GM21619 (cell line): ENCODE results near the gene HPCAL1.
"Not testable (repeated sequence)": the region's sequence is repeated elsewhere in the genome, so short reads cannot be mapped to it uniquely, and the experiment has no call there.

Experiments
- ATAC-seq: cut with Tn5 transposase; IDR thresholded peaks from one replicate; pipeline ENCODE4 v1.9.1; 2021; ENCODE audit not compliant: unreplicated experiment

Gene HPCAL1

DNA sequence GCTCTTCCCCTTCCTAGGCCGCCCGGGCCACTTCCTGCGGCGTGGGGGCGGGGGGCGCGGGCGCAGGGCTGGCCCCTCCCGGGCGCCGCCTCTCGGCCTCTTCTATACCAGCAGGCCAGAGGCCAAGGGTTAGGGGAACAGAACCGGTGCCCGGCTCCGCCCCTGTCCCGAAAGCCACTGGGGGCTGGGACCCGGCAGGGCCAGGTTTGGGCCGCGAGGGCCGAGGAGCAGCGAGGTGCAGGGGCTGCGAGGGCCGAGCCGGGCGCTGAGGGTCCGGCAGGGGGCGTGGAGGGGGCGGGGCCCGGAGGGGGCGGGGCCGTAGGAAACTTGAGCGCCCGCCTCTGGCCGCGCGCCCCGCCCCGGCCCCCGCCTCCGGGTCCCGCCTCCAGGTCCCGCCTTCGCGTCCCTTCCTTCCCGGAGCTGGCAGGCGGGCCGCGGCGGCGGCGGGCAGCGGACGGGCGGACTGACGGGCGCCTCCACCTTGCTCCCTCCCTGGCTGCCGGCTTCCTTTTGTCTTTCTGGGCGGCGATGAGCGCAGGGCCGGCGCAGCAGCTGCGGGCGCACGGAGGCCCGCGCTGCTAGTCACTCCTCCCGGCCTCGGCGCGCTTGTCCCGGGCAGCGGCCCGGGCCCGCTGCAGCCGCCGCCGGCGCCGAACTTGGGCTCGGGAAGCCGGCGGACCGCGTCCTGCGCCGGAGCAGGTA lies at the start of gene HPCAL1:
Gene HPCAL1 (plus strand): TSS at position 426 of the 702 bp plus-strand sequence. CDS start 116,854 bp downstream, outside the sequence.
- ATAC-seq = peak; percentile 76

DNA sequence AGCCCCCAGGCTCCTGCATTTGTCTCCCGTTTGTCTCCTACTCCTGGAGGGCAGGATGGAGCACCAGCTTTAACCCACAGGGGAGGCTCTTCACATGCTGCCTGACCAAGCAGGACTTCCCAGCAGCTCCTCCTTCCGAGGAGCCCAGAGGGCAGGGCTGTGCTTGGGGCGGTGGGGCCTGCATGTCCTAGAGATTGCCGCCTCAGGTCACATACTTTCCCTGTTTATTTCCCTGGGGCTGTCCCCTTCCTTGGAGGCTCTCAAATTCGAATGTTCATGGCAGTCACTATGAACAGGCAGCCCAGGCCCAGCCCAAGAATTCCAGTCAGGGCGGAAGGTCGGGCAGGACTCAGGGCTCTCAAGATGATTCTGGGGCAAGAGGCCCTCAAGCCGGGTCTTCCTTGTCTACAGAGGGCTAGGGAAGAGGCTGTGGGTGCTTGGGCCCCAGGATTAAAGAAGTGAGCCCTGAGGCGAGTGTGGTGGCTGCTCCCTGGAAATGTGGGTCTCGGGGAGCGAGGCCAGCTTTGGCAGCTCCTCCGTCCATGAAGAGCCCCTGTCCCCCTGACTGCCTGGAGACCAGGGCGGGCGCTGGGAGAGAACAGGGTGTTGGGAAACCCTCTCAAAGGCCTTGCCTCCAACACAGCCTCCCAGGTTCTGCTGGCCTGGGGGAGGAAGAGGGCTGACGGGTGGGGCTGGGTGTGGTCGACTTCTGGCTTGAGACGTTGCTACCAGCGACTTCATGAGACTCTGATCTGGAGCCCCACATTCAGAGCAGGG lies 48.9 kb upstream of the HPCAL1 start:
- ATAC-seq = no peak

DNA sequence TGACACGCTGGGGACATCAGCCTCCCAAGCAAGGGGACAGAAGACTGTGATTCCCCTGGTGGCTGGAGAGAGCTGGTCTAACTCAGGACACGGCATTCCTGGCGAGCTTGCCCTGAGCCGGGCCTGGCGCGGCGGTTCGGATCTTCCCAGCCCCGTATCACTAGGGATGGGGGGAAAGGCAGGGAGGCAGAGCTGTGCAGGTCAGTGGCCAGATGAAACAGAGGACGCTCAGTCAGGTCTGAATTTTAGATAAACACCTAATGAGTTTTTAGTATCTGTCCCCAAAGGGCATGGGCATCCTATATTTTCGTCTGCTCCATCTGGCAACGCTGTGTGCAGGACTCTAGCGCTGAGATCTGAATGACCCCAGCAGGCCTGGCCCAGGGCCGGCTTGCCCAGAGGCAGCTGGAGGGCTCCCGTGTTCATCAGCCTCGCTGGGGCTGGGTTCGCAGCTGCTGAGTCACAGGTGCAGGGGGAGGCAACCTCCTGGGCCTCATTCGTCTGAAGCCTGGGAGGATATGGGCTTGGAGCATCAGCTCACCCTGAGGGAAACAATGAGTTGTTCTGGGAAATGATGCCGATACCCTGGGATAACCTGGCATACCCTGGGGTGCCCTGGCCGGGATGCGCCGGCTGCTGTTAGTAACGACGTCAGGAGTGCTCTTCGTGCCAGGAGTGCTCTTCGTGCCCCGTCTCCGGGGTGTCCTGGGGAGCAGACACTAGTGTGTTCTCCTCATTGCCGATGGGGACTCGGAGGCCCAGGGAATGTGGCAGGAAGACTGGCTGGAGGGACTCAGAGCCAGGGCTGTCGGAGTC lies 48.1 kb upstream of the HPCAL1 start:
- ATAC-seq = no peak

DNA sequence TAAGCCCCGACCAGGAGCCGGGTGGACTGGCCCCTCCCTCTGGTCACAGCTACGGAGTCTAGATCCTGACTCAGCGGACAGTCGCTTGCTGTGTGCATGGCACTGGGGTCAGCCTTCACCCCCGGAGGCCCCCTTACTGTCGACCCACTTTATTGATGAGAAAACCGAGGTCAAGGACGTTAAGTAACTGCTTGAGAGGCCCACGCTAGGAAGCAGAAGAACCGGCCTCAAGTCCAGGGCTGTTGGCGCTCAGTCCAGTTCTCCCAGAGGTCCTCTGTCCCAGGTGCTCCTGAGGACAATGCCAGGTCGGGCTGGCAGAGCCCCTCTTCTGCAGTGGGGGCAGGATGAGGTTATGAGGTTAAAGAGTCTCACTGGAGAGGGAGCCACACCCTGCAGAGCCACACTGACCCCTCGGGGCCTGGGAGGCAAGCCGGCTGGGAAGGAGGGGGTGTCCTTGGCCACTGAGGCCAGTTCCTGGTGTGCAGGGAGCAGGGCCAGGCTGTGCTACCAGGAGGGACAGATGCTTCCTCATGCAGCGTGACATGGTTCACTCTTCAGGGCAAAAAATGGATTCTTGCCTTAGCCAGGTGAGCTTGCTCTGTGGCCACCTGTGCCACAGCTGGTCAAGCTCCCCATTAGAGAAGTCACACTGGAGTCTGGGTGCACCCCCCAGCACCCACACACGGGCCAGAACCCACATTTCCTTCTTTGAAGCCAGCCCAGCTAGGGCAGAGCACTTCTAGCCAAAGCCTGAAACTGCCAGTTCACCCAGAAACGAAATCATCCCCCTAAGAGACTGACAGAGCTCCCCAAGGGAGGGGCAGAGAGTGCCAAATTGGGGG lies 47.3 kb upstream of the HPCAL1 start:
- ATAC-seq = no peak

DNA sequence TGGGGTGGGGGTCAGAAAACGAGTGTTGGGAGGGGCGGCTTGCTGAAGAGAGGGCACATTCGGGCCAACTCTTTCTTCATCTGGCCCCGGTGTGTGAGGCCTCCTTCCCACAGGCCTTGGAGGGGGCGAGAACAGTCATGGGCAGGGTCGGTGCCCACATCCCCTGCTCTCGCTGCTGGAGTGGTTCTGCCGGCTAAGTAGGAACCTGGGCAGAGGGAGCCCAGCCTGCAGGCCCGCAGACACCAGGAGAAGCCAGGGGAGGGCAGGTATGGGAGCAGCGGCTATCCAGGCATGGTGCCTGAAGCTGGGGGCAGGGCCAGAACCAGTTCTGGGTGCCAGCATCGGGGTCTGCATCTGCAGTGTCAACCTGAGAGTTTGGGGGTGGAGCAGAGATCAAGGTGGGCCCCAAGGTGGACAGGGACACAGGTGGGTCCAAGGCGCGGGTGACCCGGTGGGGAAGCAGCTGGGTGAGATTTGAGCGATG lies 46.6 kb upstream of the HPCAL1 start:
- ATAC-seq = no peak

DNA sequence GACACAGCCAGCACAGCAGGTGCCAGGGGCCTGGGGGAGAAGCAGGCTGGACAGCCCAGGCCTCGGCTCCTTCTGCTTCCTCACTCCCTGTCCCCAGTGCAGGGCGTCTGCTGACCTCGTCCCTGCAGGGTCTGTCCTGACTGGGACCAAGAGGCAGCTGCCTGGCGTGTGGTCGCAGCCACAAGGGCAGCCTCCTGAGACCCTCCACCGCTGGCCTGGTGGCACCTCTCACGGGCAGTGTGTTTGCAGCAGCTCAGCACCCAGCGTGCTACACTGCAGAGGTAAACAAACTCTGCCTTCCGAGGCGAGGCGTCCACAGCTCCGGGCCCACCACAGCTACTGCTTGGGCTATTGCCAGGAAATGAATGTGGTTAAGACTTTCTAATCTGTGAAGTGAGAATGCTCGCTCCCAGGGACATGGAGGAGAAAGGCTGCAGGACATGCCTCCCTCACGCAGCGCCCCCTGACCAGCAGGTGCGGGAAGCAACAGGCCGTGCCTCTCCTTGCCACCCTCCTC lies 46.1 kb upstream of the HPCAL1 start:
- no peak for ATAC-seq

DNA sequence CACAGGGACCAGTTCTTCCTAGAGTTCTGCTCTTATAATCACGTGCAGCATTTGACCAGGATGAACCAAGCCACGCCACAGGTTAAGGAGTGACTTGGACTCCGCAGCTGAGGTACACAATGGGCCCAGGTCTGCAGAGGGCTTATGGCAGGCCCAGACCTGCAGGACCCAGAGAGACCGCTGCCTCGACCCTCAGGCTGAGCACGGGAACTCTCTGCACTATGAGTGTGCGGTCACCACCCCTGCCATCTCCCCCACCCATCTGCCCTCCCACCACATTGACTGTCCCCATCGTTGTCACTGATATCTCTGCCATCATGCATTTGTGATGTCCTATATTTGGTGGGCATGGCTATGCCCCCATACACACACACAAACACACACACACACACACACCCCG lies 45.7 kb upstream of the HPCAL1 start:
- ATAC-seq = no peak

DNA sequence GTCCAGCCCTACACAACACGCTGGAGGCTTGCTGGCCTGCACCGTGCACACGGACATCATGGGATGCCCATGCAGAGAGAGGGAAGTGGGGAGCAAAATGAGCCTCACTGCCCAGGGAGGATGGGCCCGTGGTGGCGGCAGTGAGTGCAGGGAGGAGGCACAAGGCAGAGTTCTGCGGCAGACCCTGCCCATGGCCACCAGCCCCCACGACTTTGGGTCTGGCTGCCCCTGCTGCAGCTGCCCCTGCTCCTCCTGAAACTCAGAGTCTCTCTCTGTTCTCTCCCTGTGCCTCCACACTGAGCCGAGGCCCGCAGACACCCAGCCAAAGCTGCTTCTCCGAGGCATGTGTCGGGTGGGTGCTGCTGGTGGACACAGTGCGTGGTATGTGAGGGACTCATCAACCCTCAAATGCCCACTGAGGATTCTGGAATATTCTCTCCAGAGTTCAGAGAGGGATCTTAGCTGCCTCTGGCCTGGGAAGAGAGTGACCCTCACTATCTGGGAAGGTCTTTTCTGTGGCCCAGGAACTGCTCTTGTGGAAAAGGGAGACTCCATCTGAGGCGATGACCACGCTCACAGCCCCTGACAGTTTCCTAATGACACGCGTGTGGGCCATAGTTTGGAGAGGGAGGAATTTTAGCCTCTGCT lies 45.1 kb upstream of the HPCAL1 start:
- ATAC-seq = no peak

DNA sequence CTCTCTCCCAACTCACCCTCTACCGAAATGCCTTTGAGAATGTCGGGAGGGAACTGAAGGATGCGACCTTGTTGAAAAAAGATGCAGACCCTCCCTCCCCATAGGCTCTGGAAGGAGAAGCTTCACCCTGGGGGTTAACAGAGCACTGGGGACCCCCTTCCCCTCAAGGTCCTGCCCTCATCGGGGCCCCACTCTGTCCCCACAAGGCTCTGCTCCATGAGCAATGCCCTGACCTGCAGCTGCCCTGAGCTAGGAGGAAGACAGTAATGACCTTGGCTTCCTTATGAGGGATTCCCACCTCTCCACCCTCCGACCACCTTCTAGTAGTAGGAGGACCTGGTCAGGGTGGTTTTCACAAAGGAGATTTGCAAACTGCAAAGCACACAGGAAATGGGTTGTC lies 44.4 kb upstream of the HPCAL1 start:
- ATAC-seq = no peak

DNA sequence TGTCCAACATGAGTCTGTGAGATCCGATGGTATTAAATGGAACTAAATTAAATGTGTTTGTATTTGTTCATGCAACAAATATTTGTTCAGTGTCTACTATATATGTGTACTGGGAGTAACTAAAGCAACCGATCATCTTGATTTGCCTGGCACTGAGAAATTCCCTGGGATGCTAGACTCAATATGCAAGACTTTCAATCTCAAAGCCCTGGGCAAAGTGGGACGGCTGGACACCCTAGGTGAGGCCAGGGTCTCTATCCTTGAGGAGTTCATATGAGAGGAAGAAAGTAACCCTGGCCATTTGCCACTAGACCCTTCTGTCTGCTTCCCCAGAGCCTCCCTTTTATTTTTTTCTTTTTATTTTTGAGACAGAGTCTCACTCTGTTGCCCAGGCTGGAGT lies 44.0 kb upstream of the HPCAL1 start:
- ATAC-seq = no peak

DNA sequence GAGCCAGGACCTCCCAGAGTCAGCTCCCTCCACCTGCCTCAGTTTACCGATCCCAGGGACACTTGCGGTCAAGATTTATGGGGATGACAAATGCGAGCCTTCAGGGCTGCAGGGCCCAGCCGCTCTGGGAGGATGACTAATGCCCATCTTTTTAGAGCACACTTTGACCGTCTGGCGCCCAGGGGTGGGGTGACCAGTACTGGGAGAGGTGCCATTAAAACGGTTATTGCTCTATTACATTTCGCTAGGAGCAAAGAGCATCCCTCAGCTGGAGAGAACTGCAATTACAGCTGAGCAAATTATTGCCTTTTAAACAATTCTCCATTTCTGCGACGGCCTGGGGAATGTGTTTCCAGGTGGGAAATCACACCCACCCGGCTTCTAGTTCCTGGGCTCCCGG lies 42.6 kb upstream of the HPCAL1 start:
- no peak for ATAC-seq

DNA sequence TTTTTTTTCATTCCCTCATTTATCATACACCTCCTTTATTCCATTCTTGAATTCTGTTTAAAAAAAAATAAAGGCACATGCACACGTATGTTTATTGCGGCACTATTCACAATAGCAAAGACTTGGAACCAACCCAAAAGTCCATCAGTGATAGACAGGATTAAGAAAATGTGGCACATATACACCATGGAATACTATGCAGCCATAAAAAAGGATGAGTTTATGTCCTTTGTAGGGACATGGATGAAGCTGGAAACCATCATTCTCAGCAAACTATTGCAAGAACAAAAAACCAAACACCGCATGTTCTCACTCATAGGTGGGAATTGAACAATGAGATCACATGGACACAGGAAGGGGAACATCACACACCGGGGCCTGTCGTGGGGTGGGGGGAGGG lies 39.2 kb upstream of the HPCAL1 start:
- ATAC-seq = not testable (repeated sequence)

DNA sequence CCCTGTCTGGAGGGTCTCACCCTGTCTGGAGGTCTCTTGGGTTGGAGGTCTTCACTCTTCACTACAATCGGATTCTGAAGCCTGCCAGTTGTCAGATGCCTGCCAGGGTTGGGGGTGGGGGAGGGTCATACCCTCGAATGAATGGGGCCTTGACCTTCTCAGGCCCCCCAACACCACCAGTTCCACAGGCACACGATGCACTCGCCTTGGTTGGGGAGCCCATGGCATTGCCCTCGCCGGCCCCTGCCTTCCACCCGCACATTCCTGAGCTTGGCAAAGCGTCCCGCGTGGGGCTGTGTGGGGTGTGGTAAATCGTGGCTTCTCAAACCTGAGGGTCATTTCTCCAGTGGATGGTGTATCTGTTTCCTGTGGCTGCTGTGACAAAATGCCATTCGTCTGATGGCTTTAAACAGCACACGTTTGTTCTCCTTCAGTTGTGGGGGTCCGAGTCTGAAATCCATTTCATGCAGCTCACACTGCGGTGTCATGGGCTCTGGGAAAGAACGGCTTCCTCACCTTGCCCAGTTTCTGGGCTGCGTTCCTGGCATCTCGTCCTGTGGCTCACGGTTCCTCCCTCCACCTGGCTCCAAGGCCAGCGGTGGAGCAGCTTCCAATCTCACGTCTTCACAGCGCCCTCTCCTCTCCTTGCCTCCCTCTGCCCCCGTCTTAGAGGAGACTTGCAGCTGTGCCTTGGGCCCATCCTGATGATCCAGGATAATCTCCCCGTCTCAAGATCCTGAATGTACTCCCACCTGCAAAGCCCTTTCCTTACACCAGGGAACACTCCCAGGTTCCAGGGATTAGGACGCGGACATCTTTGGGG lies 38.0 kb upstream of the HPCAL1 start:
- ATAC-seq = no peak

DNA sequence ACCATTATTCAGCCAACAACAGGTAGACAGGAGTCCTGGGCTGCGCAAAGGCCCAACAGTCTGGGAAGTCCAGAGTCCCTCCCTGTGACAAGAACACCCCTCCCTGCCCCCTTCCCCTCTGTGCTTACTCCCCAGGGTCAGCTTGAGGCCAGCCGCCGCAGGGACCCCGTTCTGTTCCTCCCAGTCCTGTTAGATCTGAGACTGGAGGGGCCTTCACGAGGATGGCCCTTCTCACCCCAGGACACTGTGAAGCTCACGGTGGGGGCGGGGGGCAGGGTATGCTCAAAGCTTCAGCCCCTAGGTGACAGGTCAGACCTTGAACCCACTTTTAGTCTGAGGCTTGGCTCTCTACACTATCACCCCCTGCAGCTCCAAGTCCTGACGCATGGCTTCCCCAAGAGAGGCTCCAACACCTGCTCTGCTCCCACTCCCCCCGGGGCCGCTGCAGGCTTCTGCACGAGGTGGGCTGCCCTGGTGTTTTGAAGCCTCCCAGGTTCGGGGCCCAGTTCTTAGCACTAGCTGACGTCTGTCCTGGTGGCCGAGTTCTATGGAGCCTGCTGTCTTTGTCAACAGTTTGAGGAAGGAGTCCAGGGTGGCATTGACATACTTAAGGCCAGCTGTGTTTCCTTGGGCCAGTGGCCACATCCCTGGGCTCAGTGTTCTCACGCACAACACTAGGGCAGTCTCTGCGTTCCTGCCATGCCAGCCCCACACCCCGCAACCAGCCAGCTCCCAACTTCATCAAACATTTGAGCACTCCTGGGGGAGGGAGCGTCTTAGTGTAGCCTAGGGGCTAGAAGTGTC lies 37.2 kb upstream of the HPCAL1 start:
- no peak for ATAC-seq

DNA sequence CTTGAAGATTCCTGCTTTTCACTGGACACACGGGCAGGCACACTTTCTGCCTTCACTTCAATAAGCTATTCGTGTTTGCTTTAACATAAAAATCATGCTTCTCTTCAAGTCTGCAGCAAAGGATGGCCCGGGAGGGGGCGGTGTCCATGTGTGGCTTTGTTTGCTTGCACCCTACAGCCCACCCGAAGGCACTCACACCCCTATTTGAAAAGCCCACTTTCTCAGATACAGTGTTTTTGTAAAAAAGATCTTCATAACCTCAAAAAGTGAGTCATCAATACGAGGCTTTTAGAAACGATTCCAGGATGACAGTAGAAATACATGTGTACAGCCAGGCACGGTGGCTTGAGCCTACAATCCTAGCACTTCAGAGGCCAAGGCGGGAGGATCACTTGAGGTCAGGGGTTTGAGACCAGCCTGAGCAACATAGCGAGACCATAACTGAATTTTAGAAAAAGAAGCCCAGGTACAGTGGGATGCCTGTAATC lies 36.5 kb upstream of the HPCAL1 start:
- no peak for ATAC-seq

DNA sequence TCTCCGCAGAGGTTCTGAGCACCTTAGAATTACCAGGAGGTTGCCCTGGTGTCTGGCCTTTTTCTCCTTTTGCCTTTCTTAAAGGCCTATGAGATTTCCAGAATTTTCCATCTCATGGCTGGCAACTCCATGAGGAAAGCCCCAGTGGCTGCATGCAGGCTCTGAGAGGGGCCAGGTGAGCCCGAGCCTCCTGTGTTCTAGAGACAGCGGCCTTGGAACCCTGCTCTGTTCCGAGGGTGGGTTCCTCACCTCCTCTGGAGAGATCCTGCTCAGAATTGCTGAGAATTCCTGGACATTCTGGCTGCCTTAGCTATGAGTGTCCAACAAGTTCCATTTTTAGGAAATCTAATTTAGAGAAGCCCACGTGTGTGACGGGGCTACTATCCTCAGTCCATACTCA lies 35.7 kb upstream of the HPCAL1 start:
- ATAC-seq = no peak

DNA sequence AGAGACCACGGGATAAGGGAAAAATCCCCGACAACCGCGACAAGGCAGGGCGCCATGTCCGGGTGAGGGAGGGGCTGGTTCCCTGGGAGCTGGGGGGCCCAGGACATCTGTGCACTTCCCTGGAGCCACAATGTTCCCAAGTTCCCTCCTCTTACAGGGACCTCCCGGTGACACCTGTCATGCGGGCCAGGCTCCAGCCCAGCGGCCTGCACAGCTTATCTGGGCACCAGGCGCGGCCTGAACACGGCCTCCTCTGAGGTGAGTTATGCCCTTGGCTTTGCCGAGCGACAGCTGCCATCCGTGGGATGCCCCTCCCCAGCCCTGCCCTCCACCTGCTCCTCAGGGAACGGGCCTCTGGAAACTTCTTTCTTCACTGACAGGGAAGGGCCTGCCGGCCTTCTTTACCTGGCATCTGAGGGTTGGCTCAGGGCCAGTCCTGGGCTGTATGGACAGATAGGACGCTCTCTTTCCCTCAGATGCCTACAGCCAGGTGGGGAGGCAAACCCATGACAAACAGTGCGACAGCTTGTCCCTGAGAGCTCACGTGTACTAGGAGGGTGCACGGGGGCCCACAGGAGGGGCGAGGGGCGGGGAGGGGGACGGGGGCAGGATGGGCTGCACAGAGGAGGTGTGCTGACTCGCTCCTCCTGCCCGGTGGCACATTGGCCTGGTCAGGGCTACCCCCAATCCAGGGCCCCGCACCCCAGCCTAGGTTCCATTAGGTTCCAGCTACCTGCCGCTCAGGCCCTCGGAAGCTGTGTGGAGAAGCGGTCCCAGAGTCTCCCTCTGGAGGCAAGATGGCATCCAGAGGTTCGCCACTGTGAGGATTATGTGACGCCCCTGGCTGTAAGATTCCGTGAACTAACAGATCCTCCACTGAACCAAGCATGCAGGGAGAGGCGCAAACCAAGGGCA lies 34.9 kb upstream of the HPCAL1 start:
- no peak for ATAC-seq
